ENCODE measurements around the gene CAMTA1. TPM values are rescaled to one million over a fixed set of nuclear protein-coding genes. Genes with fewer than 3 reads are reported as not detected.
"Not testable (repeated sequence)": the region's sequence is repeated elsewhere in the genome, so short reads cannot be mapped to it uniquely, and the experiment has no call there.

Gene CAMTA1
- total and polyA plus RNA-seq, 3 experiments from 2014 or later, result 60.2 to 79.0 (median 61.7) TPM

- Histone ChIP-seq H3K9me3 (ENCODE audit: low read length) (no peaks in the 10 kb centered on the region), H3K36me3 (ENCODE audit: insufficient read depth, low read length) (no peaks in the 10 kb centered on the region), H3K27ac (ENCODE audit: low read depth, low read length) (no peak overlapping the region), H3K27me3 (ENCODE audit: insufficient read depth, low read length, poor library complexity, severe bottlenecking) (no peaks in the 10 kb centered on the region), H3K4me1 (ENCODE audit: insufficient read depth, low read length) (no peaks in the 10 kb centered on the region), H3K4me3 (ENCODE audit: low read length) (no peak overlapping the region)
- Mint-ChIP-seq H3K27ac (no peak overlapping the region), H3K4me1 (no peaks in the 10 kb centered on the region), H3K9me3 (peaks cover 0 to 8% (median 6%) of the 10 kb centered on the region in 5 donors), H3K4me3 (no peak overlapping the region), H3K36me3 (no peaks in the 10 kb centered on the region), H3K27me3 (peaks cover 5 to 16% of the 10 kb centered on the region in 2 donors)
- DNase-seq, result no peak
- ChIA-PET CTCF (no interaction called here), POLR2A (no interaction called here)
These were observed 594.3 kb downstream of the CAMTA1 start for GRCh38 chr1:7379441-7379971.

- H3K36me3 ChIP-seq (ENCODE audit: insufficient read depth, low read length); H3K9me3 ChIP-seq (ENCODE audit: low read length); H3K27me3 ChIP-seq (ENCODE audit: insufficient read depth, low read length, poor library complexity, severe bottlenecking); H3K27ac ChIP-seq (ENCODE audit: low read depth, low read length); POLR2A ChIA-PET; H3K4me3 Mint-ChIP-seq; CTCF ChIA-PET; H3K4me1 Mint-ChIP-seq; H3K4me3 ChIP-seq (ENCODE audit: low read length); H3K27ac Mint-ChIP-seq; H3K36me3 Mint-ChIP-seq; H3K9me3 Mint-ChIP-seq; DNase-seq; H3K4me1 ChIP-seq (ENCODE audit: insufficient read depth, low read length): not testable (repeated sequence)
- peaks cover 5 to 16% of the 10 kb centered on the region in 2 donors for H3K27me3 Mint-ChIP-seq
These were observed 594.8 kb downstream of the CAMTA1 start for GRCh38 chr1:7380068-7380467.

GRCh38 chr1:7380712-7381111 lies 595.5 kb downstream of the CAMTA1 start:
- Mint-ChIP-seq H3K4me1 (no peaks in the 10 kb centered on the region), H3K27me3 (peaks cover 5 to 16% of the 10 kb centered on the region in 2 donors), H3K9me3 (peaks cover 0 to 8% (median 6%) of the 10 kb centered on the region in 5 donors), H3K27ac (no peak overlapping the region), H3K4me3 (no peak overlapping the region), H3K36me3 (no peaks in the 10 kb centered on the region)
- no peaks in the 10 kb centered on the region for H3K36me3 ChIP-seq (ENCODE audit: insufficient read depth, low read length)
- H3K27me3 ChIP-seq (ENCODE audit: insufficient read depth, low read length, poor library complexity, severe bottlenecking), result no peaks in the 10 kb centered on the region
- no peak overlapping the region for H3K4me3 ChIP-seq (ENCODE audit: low read length)
- DNase-seq, result no peak
- H3K4me1 ChIP-seq (ENCODE audit: insufficient read depth, low read length), result no peaks in the 10 kb centered on the region
- no peak overlapping the region for H3K27ac ChIP-seq (ENCODE audit: low read depth, low read length)
- CTCF ChIA-PET, result no interaction called here
- no peaks in the 10 kb centered on the region for H3K9me3 ChIP-seq (ENCODE audit: low read length)
- POLR2A ChIA-PET, result no interaction called here

- DNase-seq; H3K4me1 Mint-ChIP-seq; CTCF ChIA-PET; H3K4me3 ChIP-seq (ENCODE audit: low read length); H3K27ac Mint-ChIP-seq; H3K9me3 ChIP-seq (ENCODE audit: low read length); H3K27me3 ChIP-seq (ENCODE audit: insufficient read depth, low read length, poor library complexity, severe bottlenecking); H3K36me3 ChIP-seq (ENCODE audit: insufficient read depth, low read length); H3K9me3 Mint-ChIP-seq; H3K4me3 Mint-ChIP-seq; H3K4me1 ChIP-seq (ENCODE audit: insufficient read depth, low read length); H3K27ac ChIP-seq (ENCODE audit: low read depth, low read length); POLR2A ChIA-PET; H3K36me3 Mint-ChIP-seq: not testable (repeated sequence)
- H3K27me3 Mint-ChIP-seq, result peaks cover 5 to 13% of the 10 kb centered on the region in 2 donors
These were observed 596.5 kb downstream of the CAMTA1 start for GRCh38 chr1:7381729-7382128.

GRCh38 chr1:7382971-7383370 lies 597.7 kb downstream of the CAMTA1 start:
- no peak overlapping the region for H3K4me3 Mint-ChIP-seq
- Histone ChIP-seq H3K27ac (ENCODE audit: low read depth, low read length) (no peak overlapping the region), H3K4me1 (ENCODE audit: insufficient read depth, low read length) (no peaks in the 10 kb centered on the region), H3K27me3 (ENCODE audit: insufficient read depth, low read length, poor library complexity, severe bottlenecking) (no peaks in the 10 kb centered on the region), H3K4me3 (ENCODE audit: low read length) (no peak overlapping the region), H3K9me3 (ENCODE audit: low read length) (no peaks in the 10 kb centered on the region), H3K36me3 (ENCODE audit: insufficient read depth, low read length) (no peaks in the 10 kb centered on the region)
- no peaks in the 10 kb centered on the region for H3K36me3 Mint-ChIP-seq
- H3K27ac Mint-ChIP-seq, result no peak overlapping the region
- no peak for DNase-seq
- ChIA-PET POLR2A (no interaction called here), CTCF (no interaction called here)
- peaks cover 0 to 8% (median 6%) of the 10 kb centered on the region in 5 donors for H3K9me3 Mint-ChIP-seq
- H3K4me1 Mint-ChIP-seq, result no peaks in the 10 kb centered on the region
- H3K27me3 Mint-ChIP-seq, result peaks cover 5 to 8% of the 10 kb centered on the region in 2 donors

GRCh38 chr1:7383671-7384520 lies 598.6 kb downstream of the CAMTA1 start:
- peaks cover 0 to 8% (median 6%) of the 10 kb centered on the region in 5 donors for H3K9me3 Mint-ChIP-seq
- peaks cover 4 to 5% of the 10 kb centered on the region in 2 donors for H3K27me3 Mint-ChIP-seq
- Histone ChIP-seq H3K4me1 (ENCODE audit: insufficient read depth, low read length) (no peaks in the 10 kb centered on the region), H3K36me3 (ENCODE audit: insufficient read depth, low read length) (no peaks in the 10 kb centered on the region), H3K27ac (ENCODE audit: low read depth, low read length) (no peak overlapping the region), H3K9me3 (ENCODE audit: low read length) (no peaks in the 10 kb centered on the region), H3K4me3 (ENCODE audit: low read length) (no peak overlapping the region), H3K27me3 (ENCODE audit: insufficient read depth, low read length, poor library complexity, severe bottlenecking) (no peaks in the 10 kb centered on the region)
- no peak for DNase-seq
- H3K36me3 Mint-ChIP-seq, result no peaks in the 10 kb centered on the region
- H3K4me3 Mint-ChIP-seq, result no peak overlapping the region
- no peaks in the 10 kb centered on the region for H3K4me1 Mint-ChIP-seq
- ChIA-PET CTCF (no interaction called here), POLR2A (no interaction called here)
- H3K27ac Mint-ChIP-seq, result no peak overlapping the region

GRCh38 chr1:7384679-7385078 lies 599.4 kb downstream of the CAMTA1 start:
- Mint-ChIP-seq H3K4me3 (no peak overlapping the region), H3K27ac (no peak overlapping the region), H3K4me1 (no peaks in the 10 kb centered on the region), H3K27me3 (peaks cover 0 to 3% of the 10 kb centered on the region in 2 donors), H3K9me3 (peaks cover 0 to 7% (median 6%) of the 10 kb centered on the region in 5 donors), H3K36me3 (no peaks in the 10 kb centered on the region)
- Histone ChIP-seq H3K9me3 (ENCODE audit: low read length) (no peaks in the 10 kb centered on the region), H3K27ac (ENCODE audit: low read depth, low read length) (no peak overlapping the region), H3K4me3 (ENCODE audit: low read length) (no peak overlapping the region), H3K36me3 (ENCODE audit: insufficient read depth, low read length) (no peaks in the 10 kb centered on the region), H3K27me3 (ENCODE audit: insufficient read depth, low read length, poor library complexity, severe bottlenecking) (no peaks in the 10 kb centered on the region), H3K4me1 (ENCODE audit: insufficient read depth, low read length) (no peaks in the 10 kb centered on the region)
- CTCF ChIA-PET, result no interaction called here
- POLR2A ChIA-PET, result no interaction called here
- DNase-seq, result no peak

- DNase-seq, result no peak
- Mint-ChIP-seq H3K9me3 (peaks cover 0 to 6% (median 5%) of the 10 kb centered on the region in 5 donors), H3K36me3 (no peaks in the 10 kb centered on the region), H3K27me3 (peaks cover 0 to 5% of the 10 kb centered on the region in 2 donors), H3K4me1 (no peaks in the 10 kb centered on the region), H3K4me3 (no peak overlapping the region), H3K27ac (no peak overlapping the region)
- Histone ChIP-seq H3K27me3 (ENCODE audit: insufficient read depth, low read length, poor library complexity, severe bottlenecking) (no peaks in the 10 kb centered on the region), H3K4me3 (ENCODE audit: low read length) (no peak overlapping the region), H3K36me3 (ENCODE audit: insufficient read depth, low read length) (no peaks in the 10 kb centered on the region), H3K4me1 (ENCODE audit: insufficient read depth, low read length) (no peaks in the 10 kb centered on the region), H3K27ac (ENCODE audit: low read depth, low read length) (no peak overlapping the region), H3K9me3 (ENCODE audit: low read length) (no peaks in the 10 kb centered on the region)
- ChIA-PET CTCF (no interaction called here), POLR2A (no interaction called here)
These were observed 600.4 kb downstream of the CAMTA1 start for GRCh38 chr1:7385471-7386225.

Data from CD8-positive, alpha-beta memory T cell (primary cell).